T-helper 1 cell treated with Interleukin-12 subunit alpha and Interleukin-12 subunit beta and Interleukin-4 antibody, amounts not matched to agents 30 ng/mL and 1 ng/mL, for 36 hours (primary cell): ENCODE measurements around the gene MALRD1. TPM values are rescaled to one million over a fixed set of nuclear protein-coding genes. Genes with fewer than 3 reads are reported as not detected.

ENCODE experiments used
- intact Hi-C: fragments of 100-400 bp; cut with micrococcal nuclease; formaldehyde crosslinking; loops from one replicate; pipeline ENCODE4 v1.15.1; 2024
- total RNA-seq: library from RNA; stranded (reverse); gene quantifications from 2 replicates; pipeline ENCODE4 v1.2.3, GENCODE V29; 2022

The MALRD1 gene
- total RNA-seq, 1 donor from 2014 or later = not detected

GRCh38 chr10:19638896-19639233 lies 590.3 kb downstream of the MALRD1 start:
- intact Hi-C loops = no loop called here

- intact Hi-C loops = no loop called here
Measured at GRCh38 chr10:19640566-19641263, 592.1 kb downstream of the MALRD1 start.

- intact Hi-C loops = no loop called here
Measured at GRCh38 chr10:19651549-19651948, 602.9 kb downstream of the MALRD1 start.

- intact Hi-C loops = no loop called here
Measured at GRCh38 chr10:19652750-19653149, 604.1 kb downstream of the MALRD1 start.

- intact Hi-C loops = no loop called here
Measured at GRCh38 chr10:19653931-19654330, 605.3 kb downstream of the MALRD1 start.

GRCh38 chr10:19654576-19654975 lies 606.0 kb downstream of the MALRD1 start:
- intact Hi-C loops = no loop called here

- intact Hi-C loops = no loop called here
Measured at GRCh38 chr10:19656420-19657042, 607.9 kb downstream of the MALRD1 start.

- intact Hi-C loops = no loop called here
Measured at GRCh38 chr10:19658131-19658530, 609.5 kb downstream of the MALRD1 start.

GRCh38 chr10:19658622-19659233 lies 610.1 kb downstream of the MALRD1 start:
- intact Hi-C loops = no loop called here

- intact Hi-C loops = no loop called here
Measured at GRCh38 chr10:19659920-19660655, 611.5 kb downstream of the MALRD1 start.

- intact Hi-C loops = no loop called here
Measured at GRCh38 chr10:19663344-19663743, 614.7 kb downstream of the MALRD1 start.

GRCh38 chr10:19668116-19668515 lies 619.5 kb downstream of the MALRD1 start:
- intact Hi-C loops = no loop called here

GRCh38 chr10:19676063-19676462 lies 627.5 kb downstream of the MALRD1 start:
- intact Hi-C loops = no loop called here

GRCh38 chr10:19683356-19683755 lies 634.8 kb downstream of the MALRD1 start:
- intact Hi-C loops = no loop called here

GRCh38 chr10:19683960-19684359 lies 635.4 kb downstream of the MALRD1 start:
- intact Hi-C loops = no loop called here

- intact Hi-C loops = no loop called here
Measured at GRCh38 chr10:19688344-19688743, 639.7 kb downstream of the MALRD1 start.

GRCh38 chr10:19689231-19689630 lies 640.6 kb downstream of the MALRD1 start:
- intact Hi-C loops = no loop called here

- intact Hi-C loops = loop anchor here (5.0 kb wide), 1 partner anchor 1797 kb away; no protein-coding TSS in a partner anchor
Measured at GRCh38 chr10:19699299-19699698, 650.7 kb downstream of the MALRD1 start.

- intact Hi-C loops = no loop called here
Measured at GRCh38 chr10:19701427-19702052, 652.9 kb downstream of the MALRD1 start.

- intact Hi-C loops = no loop called here
Measured at GRCh38 chr10:19702215-19702614, 653.6 kb downstream of the MALRD1 start.

GRCh38 chr10:19704544-19704943 lies 655.9 kb downstream of the MALRD1 start:
- intact Hi-C loops = no loop called here

- intact Hi-C loops = no loop called here
Measured at GRCh38 chr10:19705250-19705649, 656.6 kb downstream of the MALRD1 start.
